HG03196 (cell line): ENCODE results near the gene IDH3B.

ENCODE experiments used
- ATAC-seq: cut with Tn5 transposase; IDR thresholded peaks from one replicate; pipeline ENCODE4 v1.9.1; 2021; ENCODE audit not compliant: unreplicated experiment

IDH3B gene

GRCh38 chr20:2624190-2624589 lies 39.8 kb downstream of the IDH3B start:
- no peak for ATAC-seq

DNA sequence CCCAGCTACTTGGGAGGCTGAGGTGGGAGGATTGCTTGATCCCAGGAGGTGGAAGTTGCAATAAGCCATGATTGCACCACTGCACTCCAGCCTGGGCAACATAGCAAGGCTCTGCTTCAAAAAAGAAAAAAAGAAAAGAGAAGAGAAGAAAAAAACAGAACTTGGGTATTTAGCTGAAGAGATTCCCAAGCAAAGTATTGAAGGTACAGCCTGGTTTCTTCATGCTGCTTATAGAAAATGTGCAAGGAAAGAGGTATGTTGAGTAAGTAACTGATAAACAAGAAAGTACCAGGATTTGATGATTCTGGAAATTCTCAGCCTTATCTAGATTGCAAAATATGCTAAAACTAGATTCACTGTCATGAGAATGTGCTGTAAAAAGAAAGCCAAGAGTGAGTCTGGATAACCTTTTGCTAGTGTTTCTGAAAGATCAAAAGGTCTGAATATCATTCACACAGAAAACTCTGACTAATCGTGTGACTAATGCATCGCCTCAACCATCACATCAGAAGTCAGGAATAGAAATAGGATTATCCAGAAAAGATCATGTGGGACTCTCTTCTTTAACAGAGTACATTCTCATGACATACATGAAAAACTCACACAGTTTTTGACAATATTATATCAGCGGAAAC lies 43.9 kb downstream of the IDH3B start:
- ATAC-seq = no peak

DNA sequence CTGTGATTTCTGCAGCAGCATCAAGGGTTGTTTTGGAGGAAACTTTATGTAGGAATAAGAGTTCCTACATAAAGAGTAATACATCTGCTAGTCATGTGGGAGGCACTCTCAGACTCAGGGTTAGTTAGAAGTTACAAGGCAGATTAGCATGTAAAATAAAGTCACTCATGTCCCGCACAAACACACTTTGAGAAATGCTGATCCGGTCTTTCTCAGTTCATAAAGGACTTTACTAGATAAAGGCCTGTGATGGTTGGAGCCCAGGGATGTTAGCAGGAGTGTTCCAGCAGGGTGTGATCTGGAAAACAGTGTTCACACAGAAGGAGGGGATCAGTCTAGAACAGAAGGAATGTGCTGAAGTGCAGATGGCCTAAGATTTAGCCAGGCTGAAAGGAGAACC lies 44.7 kb downstream of the IDH3B start:
- no peak for ATAC-seq

GRCh38 chr20:2618815-2619214 lies 45.2 kb downstream of the IDH3B start:
- no peak for ATAC-seq

- no peak for ATAC-seq
These were observed 46.8 kb downstream of the IDH3B start for GRCh38 chr20:2617099-2617714.

- no peak for ATAC-seq
These were observed 47.4 kb downstream of the IDH3B start for GRCh38 chr20:2616634-2617033.

GRCh38 chr20:2612073-2612472 lies 51.9 kb downstream of the IDH3B start:
- ATAC-seq = no peak

- ATAC-seq = no peak
These were observed 52.9 kb downstream of the IDH3B start for GRCh38 chr20:2610941-2611720.

- ATAC-seq = no peak
These were observed 53.7 kb downstream of the IDH3B start for GRCh38 chr20:2610326-2610725.
